GM18870 (cell line): ENCODE measurements around the gene PCIF1.
"Not testable (repeated sequence)": the region's sequence is repeated elsewhere in the genome, so short reads cannot be mapped to it uniquely, and the experiment has no call there.

Experiments used
- ATAC-seq: cut with Tn5 transposase; IDR thresholded peaks from one replicate; pipeline ENCODE4 v1.9.1; 2021; ENCODE audit warnings: moderate library complexity; ENCODE audit not compliant: unreplicated experiment

PCIF1 gene

GRCh38 chr20:45988830-45989229 lies 54.3 kb downstream of the PCIF1 start:
- ATAC-seq = not testable (repeated sequence)

- no peak for ATAC-seq
Observed at GRCh38 chr20:45991616-45992015, 57.1 kb downstream of the PCIF1 start.

- no peak for ATAC-seq
Observed at GRCh38 chr20:45993197-45993951, 58.9 kb downstream of the PCIF1 start.

- ATAC-seq = no peak
Observed at GRCh38 chr20:45994761-45995493, 60.4 kb downstream of the PCIF1 start.

GRCh38 chr20:45995495-45996097 lies 61.1 kb downstream of the PCIF1 start:
- ATAC-seq = not testable (repeated sequence)

- ATAC-seq = no peak
Observed at GRCh38 chr20:45997187-45997586, 62.7 kb downstream of the PCIF1 start.
